HG03342 (cell line): ENCODE results near the gene SSBP3.
"Not testable (repeated sequence)": the region's sequence is repeated elsewhere in the genome, so short reads cannot be mapped to it uniquely, and the experiment has no call there.

Experiments
- ATAC-seq: cut with Tn5 transposase; IDR thresholded peaks from one replicate; pipeline ENCODE4 v1.9.1; 2021; ENCODE audit warnings: mild to moderate bottlenecking, moderate library complexity; ENCODE audit not compliant: unreplicated experiment

SSBP3 gene

DNA sequence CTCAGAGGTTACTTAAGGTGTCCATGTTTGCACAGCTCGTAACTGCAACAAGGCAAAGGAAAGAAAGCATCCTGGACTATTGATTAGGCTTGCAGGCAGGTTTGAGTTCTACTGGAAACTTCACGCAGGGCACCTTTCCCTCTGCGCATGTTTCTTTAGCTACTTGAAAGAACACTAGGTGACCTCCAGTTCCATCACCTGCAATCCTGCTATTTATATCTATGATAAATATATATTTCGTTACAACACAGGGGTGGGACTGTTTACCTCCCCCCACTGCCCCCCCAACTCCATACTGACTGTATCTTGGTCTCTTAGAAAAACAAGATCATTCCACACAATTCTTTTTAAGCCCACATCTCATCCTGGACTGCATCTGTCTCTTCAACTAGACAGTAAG lies 12.1 kb downstream of the SSBP3 start:
- no peak for ATAC-seq

DNA sequence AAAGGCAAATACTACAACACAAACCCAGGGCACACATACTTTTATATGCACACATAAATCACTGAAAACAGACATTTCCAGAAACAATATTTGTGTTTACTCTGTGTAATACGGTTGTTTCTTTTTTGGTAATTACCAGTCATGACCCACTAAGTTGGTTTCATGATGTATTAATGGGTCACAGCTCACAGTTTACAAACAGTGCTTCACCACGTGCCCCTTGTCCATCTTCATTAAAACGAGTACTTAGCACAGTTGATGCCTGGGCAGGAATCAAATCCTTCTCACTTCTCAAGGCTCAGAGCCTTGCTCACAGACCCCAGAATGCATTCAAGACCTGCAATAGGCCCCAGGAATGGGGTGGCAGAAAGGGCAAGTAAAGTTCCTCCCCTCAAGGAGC lies 13.8 kb downstream of the SSBP3 start:
- ATAC-seq = no peak

DNA sequence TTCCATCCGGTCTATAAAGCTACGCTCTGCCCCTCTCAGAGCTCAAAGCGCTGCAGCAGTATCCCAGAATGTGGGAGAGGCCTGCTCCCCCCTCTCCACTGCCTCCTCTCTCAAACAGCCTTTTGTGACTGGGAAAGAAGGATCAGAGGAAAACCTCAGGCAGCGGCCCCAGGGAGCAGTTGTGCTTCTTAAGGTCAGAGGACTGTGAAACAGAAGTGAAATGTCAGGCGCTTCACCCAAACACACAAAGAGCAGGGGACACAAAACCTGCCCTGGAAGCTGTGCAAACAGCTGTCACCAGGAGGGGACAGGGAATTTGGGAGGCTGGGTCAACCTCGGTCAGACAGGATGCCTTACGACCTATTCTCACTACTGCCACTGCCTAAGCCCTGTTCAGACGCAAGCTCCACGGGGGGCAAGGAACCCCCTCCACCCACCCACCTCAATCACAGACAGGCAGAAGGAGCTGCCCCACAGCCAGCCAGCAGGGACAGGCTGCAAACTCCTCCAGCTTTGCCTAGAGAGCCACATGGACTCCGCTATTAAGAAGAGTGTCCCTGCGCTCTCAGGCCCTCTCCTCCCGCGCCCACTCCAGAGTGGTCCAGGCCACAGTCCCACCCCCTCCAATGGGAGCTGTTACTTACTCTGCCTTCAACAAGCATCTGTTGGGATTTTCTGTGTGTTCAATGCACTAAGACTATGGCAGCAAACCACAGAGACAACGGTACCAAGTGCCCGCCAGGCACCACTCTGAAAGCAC lies 14.6 kb downstream of the SSBP3 start:
- ATAC-seq = no peak

DNA sequence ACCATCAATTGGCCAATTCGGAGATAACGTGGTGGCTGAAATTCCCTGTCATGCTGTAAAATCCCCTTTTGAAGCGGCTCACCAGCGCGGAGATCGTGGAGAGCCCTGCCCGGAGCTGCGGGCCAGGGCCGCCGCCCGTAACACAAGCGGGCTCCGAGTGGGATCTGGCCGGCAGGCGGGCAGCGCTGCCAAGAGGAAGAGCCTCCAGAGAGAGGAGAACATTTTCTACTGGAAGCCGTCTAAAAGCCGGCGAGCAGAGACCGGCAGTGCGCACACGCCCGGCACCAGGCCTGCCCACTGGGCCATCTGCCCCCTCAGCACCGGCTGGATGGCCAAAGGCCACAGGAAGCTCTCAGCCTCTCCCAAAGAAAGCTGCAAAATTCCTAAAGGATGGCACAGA lies 15.5 kb downstream of the SSBP3 start:
- ATAC-seq = no peak

DNA sequence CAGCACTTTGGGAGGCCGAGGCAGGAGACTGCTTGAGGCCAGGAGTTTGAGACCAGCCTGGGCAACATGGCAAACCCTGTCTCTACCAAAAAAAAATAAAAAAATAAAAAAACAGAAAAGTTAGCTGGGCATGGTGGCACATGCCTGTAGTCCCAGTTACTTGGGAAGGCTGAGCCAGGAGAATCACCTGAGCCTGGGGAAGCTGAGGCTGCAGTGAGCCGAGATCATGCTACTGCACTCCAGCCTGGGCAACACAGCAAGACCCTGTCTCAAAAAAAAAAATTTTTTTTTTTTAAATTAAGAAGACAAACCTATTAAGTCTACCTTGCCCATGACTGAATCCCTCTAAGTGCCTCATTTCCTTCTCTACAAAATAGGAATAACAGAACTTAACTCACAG lies 16.6 kb downstream of the SSBP3 start:
- not testable (repeated sequence) for ATAC-seq

DNA sequence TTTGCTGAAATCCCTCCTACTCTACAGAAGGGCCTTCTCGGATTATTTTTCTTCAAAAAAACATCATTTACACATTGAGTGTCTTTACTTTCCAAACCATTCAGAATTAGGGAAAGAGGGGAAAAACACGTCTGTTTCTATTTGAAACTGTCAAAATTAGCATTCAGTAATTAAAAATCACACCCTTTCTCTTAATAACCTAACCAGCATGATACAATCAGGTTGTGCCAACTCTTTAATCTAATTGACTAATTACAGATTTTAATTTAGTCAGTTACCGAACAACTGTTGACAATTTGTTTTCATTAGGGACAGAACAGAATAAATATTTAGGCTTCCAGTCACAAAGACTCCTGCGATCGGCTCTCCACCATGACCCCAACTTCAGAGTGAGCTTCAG lies 18.8 kb downstream of the SSBP3 start:
- ATAC-seq = no peak

DNA sequence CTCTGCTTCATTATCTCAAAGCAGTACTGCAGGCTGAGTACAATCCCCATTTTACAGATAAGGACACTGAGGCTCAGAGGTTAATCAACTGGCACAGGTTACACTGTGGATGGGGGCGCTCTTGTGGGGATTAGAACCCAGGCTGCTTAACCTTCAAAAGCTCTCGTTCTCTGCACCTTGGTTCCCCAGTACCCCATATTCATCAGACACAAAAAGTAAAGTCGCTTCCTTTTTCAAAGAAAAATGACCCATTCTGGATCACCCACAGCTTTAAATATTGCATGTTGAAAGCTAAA lies 20.5 kb downstream of the SSBP3 start:
- ATAC-seq = no peak

DNA sequence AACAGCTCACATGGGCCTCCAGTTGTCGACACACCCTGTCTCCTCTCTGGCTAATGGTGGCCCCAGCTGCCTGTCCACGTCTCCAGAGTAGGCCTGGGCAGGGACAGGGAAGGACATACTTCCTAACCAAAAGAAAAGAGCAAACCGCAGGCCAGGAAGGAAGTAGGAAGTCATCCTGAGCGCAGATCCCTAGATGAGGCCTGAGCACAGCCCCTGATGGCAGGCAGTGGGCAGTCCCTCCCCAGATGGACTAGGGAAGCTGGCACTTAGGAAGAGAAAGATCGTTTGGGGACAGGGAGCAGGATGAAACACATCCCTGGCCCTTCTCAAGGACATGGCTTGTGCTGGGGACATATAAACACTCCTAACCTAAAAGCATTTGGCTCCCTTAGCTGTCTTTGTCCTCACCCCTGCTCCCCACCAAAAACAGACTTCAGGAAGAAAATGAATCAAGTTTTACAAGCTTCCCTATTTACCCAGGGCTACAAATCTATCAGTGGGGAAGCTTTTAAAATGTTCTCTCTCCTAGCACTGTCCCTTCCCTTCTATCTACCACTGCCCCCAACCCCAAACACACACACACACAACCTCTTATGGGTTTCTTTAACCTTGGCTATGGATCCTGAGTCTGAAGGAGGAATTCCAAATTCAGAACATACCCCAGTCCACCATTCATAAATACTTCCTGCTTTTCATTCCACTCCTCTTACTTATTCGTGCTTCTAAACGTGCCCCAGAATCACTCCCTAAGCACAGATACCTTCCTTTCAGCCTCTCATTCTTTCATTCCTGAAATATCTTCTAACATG lies 21.1 kb downstream of the SSBP3 start:
- ATAC-seq = no peak

DNA sequence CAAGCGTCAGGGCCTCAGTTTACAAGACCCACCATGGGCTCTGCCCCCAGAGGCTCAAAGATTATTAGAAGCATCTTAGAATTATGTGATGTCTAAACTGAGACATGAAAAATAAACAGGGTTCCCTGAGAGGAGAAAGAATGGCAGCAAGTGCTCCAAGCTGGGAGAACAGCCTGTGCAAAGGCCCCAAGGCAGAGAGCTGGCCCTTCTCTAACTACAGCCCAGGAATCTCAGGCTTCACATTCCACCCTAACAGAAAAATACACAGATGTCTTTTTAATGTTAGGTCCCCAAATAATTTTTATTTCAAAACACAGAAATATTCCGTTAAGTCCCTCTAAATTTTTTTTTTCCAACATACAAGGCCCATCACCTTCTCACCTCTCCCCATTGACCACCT lies 21.7 kb downstream of the SSBP3 start:
- no peak for ATAC-seq

DNA sequence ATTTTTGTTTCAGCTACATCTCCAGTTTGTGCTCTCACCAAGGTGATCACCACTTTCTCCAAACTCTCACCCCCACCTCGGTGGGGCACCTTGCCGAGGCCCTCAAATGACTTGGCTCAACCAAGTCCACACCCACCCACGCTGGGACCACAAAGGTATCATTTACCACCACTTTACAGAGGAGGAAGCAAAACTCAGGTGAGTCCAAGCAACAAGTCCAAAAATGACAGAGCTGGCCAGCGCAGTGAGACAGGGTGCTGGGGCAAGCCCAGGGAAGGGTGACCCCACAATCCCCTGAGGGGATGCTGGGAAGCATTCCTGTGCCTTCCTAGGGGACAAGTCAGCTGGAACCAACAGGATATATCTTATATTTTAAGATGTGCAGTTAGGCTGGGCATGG lies 24.7 kb downstream of the SSBP3 start:
- ATAC-seq = no peak

DNA sequence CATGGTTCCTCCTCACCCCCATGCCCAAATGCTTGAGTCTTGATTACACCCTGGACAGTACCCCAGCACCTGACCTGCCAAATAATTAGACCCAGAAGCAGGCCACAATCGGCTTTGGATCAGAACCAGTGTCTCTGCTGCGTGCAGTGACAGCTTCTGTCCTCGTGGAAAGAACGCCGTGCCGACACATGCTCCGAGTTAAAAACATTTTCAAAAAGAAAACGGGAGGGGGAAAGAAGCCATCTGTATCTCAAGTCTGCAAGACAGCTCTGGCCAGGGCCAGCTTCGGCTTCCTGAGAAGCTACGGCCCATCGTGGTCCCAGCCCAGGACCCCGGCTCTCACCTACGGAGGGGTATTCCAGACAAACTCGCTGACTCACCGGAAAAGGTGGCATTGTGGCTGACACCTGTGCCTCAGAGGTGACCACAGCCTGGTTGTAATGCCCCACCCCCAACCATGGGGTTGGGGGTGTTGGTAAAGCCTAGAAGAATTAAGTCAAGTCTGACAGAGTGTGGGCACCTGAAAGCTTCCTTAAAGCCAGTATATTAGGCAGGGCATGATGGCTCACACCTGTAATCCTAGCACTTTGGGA lies 25.8 kb downstream of the SSBP3 start:
- ATAC-seq = no peak

DNA sequence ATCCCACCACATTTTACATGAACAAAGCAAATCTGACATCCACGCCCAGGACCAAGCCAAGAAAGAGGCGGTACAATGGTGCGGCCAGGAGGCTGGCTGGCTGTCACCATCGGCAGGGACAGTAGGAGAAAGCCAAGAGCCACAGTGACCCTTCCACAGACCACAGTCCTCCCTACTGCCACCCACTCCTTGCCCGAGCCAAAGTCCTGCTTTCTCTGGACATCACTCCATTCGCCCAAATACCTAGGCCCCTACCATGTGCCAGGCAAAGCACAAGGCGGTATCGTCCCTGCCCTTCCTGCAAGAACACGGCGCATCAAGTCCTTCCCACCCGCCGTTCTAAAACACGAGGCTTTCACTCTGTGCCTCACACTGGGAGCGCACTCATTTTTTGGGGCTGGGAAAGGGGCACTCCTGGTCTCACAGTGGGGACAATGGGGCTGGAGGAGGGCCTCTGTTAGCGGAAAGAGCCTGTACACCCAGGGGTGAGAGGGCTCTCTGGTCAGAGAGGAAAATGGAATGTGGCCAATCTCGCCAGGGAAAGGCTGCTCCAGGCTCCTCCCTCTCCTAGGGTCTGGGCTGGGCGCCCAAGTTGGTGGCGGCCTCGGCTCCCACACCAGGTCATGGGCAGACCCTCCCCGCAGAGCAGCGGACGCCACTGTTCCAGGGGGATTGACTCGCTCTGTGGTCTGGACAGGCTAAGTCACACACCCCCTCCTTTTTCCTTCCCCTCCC lies 26.5 kb downstream of the SSBP3 start:
- ATAC-seq = no peak

DNA sequence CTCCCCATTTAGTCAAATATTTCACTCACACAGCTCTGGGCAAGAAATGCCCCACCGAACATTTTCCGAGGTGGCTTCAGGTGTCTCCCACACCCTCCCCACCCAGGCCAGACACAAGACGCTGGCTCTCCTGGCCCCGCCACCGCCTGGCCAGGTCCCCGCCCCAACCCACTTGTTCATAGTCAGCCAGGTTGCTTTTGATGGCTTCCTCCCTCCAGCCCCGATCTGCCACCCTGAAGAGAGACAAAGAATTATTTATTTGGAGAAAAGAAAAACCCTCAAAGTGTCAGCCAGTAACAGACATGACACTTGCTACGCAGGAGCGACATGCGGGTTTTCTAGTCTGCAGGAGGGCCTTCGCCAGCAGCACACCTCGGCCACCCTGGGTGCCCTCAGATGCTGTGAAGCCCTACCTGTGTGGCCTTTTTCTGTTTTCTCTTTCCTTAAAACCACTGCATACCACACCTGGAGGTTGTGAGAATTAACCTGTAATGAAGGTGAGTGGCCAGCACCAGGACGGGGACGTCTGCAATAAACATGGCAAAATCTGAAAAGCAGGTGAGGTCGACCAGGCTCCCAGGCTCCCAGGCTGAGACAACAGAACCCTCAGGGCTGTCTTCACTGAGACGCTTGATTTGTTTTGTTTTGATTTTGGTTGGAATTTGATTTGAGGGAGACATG lies 27.2 kb downstream of the SSBP3 start:
- ATAC-seq = no peak

DNA sequence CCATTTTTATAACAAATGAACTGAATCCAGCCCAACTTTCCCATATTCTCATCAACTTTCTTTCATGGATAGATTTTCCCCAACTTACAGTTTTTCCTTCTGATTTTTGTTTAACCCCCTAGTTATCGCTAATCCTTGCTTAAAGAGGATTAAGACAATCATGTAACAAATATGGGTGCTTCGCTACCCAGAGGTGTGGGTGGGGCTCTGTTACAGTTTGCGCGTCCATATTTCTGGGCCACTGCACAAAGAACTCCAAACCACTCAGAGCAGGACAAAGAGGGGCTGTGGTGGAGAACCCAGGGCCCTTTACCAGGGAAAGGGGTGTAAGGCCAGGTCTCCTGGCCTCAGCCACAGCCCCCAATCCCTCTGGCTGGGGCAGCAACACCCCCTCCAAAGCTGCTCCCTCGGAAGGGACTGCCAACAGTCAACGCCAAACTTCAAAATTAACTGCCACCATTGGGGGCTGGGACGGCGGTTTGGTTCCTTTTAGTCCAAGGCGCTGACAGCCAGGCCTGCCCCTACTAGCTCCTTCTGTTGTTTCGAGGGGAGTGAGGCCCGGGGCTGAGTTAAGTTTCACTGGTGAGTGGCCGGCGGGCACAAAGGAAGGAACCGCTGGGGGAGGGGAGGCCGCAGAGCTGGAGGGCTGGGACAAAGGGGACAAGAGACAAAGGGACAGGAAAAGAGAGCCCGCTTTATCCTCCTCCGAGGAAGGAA lies 27.9 kb downstream of the SSBP3 start:
- ATAC-seq = no peak

DNA sequence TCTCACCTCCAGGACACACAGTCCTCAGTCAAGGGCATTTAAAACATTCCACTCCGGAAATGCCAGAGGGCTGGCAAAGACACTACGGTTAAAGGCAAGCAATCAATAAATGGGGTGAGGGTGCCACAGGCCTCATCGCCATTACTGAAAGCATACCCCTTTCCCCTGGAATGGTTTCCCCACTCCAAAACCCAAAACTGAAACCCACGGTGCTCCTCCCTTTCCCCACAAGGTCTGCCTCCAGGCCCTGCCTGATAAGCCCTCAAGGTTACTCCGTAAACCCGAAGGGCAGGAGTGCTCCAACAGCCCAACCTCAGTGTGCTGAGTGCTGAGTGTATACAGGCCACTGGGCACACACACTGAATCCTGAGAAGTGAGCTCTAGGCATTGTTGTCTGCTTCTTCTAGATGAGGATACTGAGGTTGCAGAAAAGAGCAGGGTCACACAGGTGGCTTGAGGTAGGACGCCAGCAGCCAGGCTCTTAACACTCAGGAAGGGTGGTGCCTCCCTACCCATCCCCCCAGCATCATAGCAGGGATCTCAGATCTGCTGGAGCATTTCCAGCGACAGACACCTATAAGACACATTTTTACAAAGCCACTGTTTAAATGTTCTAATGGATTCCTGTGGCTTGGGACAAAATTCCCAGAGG lies 29.0 kb downstream of the SSBP3 start:
- ATAC-seq = peak; percentile 29

DNA sequence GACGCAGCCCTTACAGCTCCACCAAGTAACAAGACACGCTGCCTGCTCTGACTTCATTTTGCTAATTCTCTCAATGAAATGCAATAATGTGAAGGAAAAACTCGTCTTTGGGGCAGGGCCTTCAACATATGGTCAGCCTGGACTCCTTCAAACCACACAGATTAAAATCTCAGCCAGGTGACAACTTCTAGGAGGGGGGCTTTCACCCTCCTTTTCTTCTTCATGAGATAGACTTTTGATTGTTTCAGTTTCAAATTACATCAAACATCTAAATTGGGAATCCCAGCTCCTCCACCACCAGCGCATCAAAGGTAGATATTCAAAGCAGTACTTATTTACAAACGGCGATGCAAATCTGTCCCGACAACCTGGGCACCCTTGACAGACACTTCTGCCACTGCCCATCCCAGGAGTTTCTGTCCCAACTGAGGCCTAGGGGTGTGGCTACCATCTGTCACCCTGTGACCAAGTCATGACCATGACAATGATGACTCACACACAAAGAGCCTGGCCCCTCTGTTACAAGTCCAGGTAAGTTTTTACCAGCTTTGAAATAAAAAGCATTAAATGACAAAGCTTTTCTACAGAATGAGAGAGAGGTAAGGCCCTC lies 29.7 kb downstream of the SSBP3 start:
- ATAC-seq = peak; percentile 50

DNA sequence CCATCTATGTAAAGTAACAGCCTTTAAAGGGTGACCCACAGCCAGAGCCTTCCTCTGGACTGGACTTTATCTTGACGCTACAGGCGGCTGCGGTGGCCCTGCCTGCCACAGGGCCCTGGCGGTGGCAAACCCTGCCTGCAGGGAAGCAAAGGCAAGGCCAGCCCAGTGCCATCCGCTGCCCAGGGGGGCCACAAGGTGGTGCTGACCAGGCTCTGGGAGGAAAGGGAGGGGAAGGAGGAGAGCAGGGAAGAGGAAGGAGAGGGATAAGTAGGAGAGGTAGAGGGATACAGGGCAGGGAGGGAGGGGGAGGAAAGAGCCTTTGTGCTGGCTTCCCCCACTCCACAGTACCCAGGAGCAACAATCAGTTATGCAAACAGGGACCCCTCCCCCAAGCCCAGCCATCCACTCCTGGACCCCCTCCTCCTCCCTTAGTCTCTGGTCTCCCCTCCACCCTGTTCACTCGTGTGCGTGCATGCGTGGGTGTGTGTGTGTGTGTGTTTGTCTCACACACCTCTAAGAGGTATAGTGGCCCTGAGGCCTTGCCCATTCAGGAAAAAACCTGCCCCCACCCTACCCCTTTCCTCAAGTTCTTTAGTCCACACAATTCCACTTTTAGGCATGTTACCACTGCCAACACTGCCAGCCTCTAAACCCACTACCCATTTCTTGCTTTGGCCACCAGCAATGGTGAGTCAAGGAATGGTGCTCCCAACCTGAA lies 30.3 kb downstream of the SSBP3 start:
- no peak for ATAC-seq

DNA sequence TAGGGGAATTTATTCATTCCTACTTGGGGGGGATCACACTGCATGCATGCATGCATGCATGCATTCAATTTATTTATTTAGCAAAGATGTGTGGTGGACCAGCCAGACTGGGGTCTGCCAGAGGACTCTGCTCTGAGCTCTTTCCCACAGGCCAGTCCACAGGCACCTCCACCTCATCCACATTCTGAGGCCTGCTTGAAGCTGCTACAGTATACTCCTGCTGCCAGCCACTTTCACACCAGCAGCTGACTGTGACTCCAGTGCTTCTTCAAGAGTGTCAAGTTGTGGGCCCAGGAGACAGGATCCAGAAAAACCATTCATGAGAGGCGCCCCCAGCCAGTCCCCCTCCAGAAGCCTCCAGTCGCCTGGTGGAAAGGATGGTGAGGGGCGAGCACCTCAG lies 30.9 kb downstream of the SSBP3 start:
- ATAC-seq = no peak

DNA sequence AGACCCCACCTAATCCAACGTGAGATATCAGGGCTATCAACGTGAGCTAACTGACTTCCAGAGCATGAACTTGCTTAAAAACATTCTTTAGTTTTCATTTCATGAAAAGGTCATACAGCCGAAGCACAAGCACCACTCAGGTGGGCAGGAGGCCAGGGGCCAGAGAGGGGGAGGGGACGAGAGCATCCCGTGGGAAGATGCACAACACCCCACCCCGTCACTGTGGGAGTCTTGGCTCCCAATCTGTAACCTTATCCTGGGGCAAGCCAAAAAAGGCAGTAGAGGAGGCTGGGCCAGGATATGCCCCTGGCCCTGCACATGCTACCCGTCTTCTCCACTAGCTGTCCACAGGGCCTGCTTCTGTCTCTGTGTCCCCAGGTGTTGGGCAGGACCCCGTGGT lies 31.4 kb downstream of the SSBP3 start:
- ATAC-seq = no peak
